ENCODE data around the gene KHDRBS2. TPM values are rescaled to one million over a fixed set of nuclear protein-coding genes. Genes with fewer than 3 reads are reported as not detected.

The KHDRBS2 gene
- total RNA-seq, 1 experiment from 2014 or later, result 1.2 TPM

GRCh38 chr6:62288562-62288961, 2.5 kb upstream of the KHDRBS2 start:
- H3K4me1 Mint-ChIP-seq, result peaks cover 5% of the 10 kb centered on the region
- DNase-seq (ENCODE audit: low spot score) (no peak), ATAC-seq (no peak)
- H3K4me3 Mint-ChIP-seq, result no peak overlapping the region
- no peak for TF ChIP-seq USF2 (CRISPR knock-in tag; IDR thresholded peaks at IDR 0.05)
- no peak for TF ChIP-seq NFE2L1 (CRISPR knock-in tag; IDR thresholded peaks at IDR 0.05)
- no peak for TF ChIP-seq ETV6 (CRISPR knock-in tag; IDR thresholded peaks at IDR 0.05)
- TF ChIP-seq ATF1 (CRISPR knock-in tag; IDR thresholded peaks at IDR 0.05), result no peak
- TF ChIP-seq, protein P1, sequence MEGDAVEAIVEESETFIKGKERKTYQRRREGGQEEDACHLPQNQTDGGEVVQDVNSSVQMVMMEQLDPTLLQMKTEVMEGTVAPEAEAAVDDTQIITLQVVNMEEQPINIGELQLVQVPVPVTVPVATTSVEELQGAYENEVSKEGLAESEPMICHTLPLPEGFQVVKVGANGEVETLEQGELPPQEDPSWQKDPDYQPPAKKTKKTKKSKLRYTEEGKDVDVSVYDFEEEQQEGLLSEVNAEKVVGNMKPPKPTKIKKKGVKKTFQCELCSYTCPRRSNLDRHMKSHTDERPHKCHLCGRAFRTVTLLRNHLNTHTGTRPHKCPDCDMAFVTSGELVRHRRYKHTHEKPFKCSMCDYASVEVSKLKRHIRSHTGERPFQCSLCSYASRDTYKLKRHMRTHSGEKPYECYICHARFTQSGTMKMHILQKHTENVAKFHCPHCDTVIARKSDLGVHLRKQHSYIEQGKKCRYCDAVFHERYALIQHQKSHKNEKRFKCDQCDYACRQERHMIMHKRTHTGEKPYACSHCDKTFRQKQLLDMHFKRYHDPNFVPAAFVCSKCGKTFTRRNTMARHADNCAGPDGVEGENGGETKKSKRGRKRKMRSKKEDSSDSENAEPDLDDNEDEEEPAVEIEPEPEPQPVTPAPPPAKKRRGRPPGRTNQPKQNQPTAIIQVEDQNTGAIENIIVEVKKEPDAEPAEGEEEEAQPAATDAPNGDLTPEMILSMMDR (IDR thresholded peaks at IDR 0.05), result no peak
- TF ChIP-seq TEAD1 (CRISPR knock-in tag; IDR thresholded peaks at IDR 0.05), result no peak
- no peak for TF ChIP-seq SMAD4 (CRISPR knock-in tag; IDR thresholded peaks at IDR 0.05)
- TF ChIP-seq PREB (CRISPR knock-in tag; IDR thresholded peaks at IDR 0.05; ENCODE audit: borderline replicate concordance), result no peak
- no peak for TF ChIP-seq GABPB1 (CRISPR knock-in tag; IDR thresholded peaks at IDR 0.05)
- TF ChIP-seq MYBL2 (CRISPR knock-in tag; IDR thresholded peaks at IDR 0.05), result no peak
- TF ChIP-seq ZBTB43 (CRISPR knock-in tag; IDR thresholded peaks at IDR 0.05), result no peak
- H3K36me3 Mint-ChIP-seq, result no peaks in the 10 kb centered on the region
- ChIA-PET POLR2A (no interaction called here), CTCF (no interaction called here)
- H3K27ac Mint-ChIP-seq, result no peak overlapping the region
- H3K9me3 Mint-ChIP-seq, result peaks cover 12% of the 10 kb centered on the region; the same call in 1 of the 2 replicates
- H3K27me3 Mint-ChIP-seq (ENCODE audit: low read depth), result no peaks in the 10 kb centered on the region; the same call in 1 of the 2 replicates

DNA sequence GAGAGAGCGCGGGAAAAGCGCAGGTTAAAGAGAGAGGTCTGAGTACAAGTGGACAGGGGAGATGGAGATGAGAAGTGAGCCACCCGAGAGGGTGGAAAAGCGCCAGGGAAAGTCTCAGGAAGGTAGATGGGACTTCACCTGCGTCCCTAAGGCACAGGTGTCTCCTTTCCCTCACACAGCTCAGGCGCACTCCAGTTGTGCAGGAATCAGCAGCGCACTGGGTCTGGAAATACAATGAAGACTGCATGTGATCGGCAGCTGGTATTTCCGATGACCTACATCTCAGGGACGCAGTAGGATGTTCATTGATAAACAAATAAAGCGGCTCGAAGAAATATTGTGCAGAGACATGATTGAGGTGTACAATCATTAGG, 432 bp upstream of the KHDRBS2 start:
- CTCF ChIA-PET, result no interaction called here
- H3K4me3 Mint-ChIP-seq, result peak overlapping the region; percentile 71
- no peak overlapping the region for H3K27ac Mint-ChIP-seq
- H3K4me1 Mint-ChIP-seq, result peaks cover 5% of the 10 kb centered on the region
- H3K36me3 Mint-ChIP-seq, result no peaks in the 10 kb centered on the region
- POLR2A ChIA-PET, result no interaction called here
- peaks cover 9% of the 10 kb centered on the region; the same call in 1 of the 2 replicates for H3K9me3 Mint-ChIP-seq
- H3K27me3 Mint-ChIP-seq (ENCODE audit: low read depth), result no peaks in the 10 kb centered on the region; the same call in 1 of the 2 replicates
- ATAC-seq, result peak; percentile 36
- peak; percentile 9 for DNase-seq (ENCODE audit: low spot score)
- TF ChIP-seq ZNF532 (CRISPR knock-in tag; IDR thresholded peaks at IDR 0.05; ENCODE audit: borderline replicate concordance) (no peak), NR2C2 (CRISPR knock-in tag; IDR thresholded peaks at IDR 0.05) (no peak), GRHL2 (CRISPR knock-in tag; IDR thresholded peaks at IDR 0.05; ENCODE audit: insufficient replicate concordance, severe bottlenecking) (no peak), GTF2I (CRISPR knock-in tag; conservative IDR thresholded peaks at IDR 0.05) (no peak), CREM (CRISPR knock-in tag; IDR thresholded peaks at IDR 0.05) (no peak), ZNF671 (CRISPR knock-in tag; IDR thresholded peaks at IDR 0.05) (no peak), TCF7 (CRISPR knock-in tag; IDR thresholded peaks at IDR 0.05; ENCODE audit: low read depth) (no peak), TP53 (CRISPR knock-in tag; IDR thresholded peaks at IDR 0.05) (no peak), NR1H2 (CRISPR knock-in tag; IDR thresholded peaks at IDR 0.05) (no peak), USF1 (CRISPR knock-in tag; IDR thresholded peaks at IDR 0.05) (no peak), ZNF425 (CRISPR knock-in tag; conservative IDR thresholded peaks at IDR 0.05) (no peak)
- TF ChIP-seq, protein P2, sequence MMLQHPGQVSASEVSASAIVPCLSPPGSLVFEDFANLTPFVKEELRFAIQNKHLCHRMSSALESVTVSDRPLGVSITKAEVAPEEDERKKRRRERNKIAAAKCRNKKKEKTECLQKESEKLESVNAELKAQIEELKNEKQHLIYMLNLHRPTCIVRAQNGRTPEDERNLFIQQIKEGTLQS (CRISPR knock-in tag; conservative IDR thresholded peaks at IDR 0.05), result no peak
- TF ChIP-seq, protein P3, sequence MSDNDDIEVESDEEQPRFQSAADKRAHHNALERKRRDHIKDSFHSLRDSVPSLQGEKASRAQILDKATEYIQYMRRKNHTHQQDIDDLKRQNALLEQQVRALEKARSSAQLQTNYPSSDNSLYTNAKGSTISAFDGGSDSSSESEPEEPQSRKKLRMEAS (CRISPR knock-in tag; IDR thresholded peaks at IDR 0.05), result no peak
